Trophoblast cell (in vitro differentiated cells and primary cell): Measurements from ENCODE around the gene PSTK. TPM values are rescaled to one million over a fixed set of nuclear protein-coding genes. Genes with fewer than 3 reads are reported as not detected.

Experiments used
- DNase-seq, 2 donors: peaks; one replicate each; pipeline ENCODE4 v3.0.0-alpha.2; 2016
- H2AFZ ChIP-seq: 2 replicates; pipeline ENCODE4 v1.6.1; 2013; ENCODE audit warnings: low read length, moderate library complexity, mild to moderate bottlenecking; ENCODE audit not compliant: insufficient read depth, poor library complexity
- H2AK5ac ChIP-seq: 2 replicates; pipeline ENCODE4 v1.6.1; 2013; ENCODE audit warnings: mild to moderate bottlenecking, low read length
- H2BK120ac ChIP-seq: 2 replicates; pipeline ENCODE4 v1.6.1; 2013; ENCODE audit warnings: low read length, mild to moderate bottlenecking, moderate library complexity; ENCODE audit not compliant: insufficient read depth, poor library complexity
- H2BK12ac ChIP-seq: 2 replicates; pipeline ENCODE4 v1.6.1; 2013; ENCODE audit warnings: mild to moderate bottlenecking, low read length, moderate library complexity
- H2BK5ac ChIP-seq: 2 replicates; pipeline ENCODE4 v1.6.1; 2013; ENCODE audit warnings: low read length, low read depth, moderate library complexity, mild to moderate bottlenecking; ENCODE audit not compliant: poor library complexity
- H3K14ac ChIP-seq: 2 replicates; pipeline ENCODE4 v1.6.1; 2013; ENCODE audit warnings: mild to moderate bottlenecking, low read length
- H3K18ac ChIP-seq: 2 replicates; pipeline ENCODE4 v1.6.1; 2013; ENCODE audit warnings: mild to moderate bottlenecking, low read length
- H3K23ac ChIP-seq: 2 replicates; pipeline ENCODE4 v1.6.1; 2013; ENCODE audit warnings: low read length
- H3K27ac ChIP-seq: 2 replicates; pipeline ENCODE4 v1.5.1; 2013; ENCODE audit warnings: low read depth, mild to moderate bottlenecking, inconsistent platforms, low read length, moderate library complexity
- H3K27me3 ChIP-seq: 2 replicates; pipeline ENCODE4 v1.6.1; 2013; ENCODE audit warnings: inconsistent platforms, mild to moderate bottlenecking, low read length, moderate library complexity; ENCODE audit not compliant: insufficient read depth
- H3K36me3 ChIP-seq, 2 experiments: 1 replicate in 1 of 2; 2 replicates in 1 of 2; pipeline ENCODE4 v1.6.1; 2013; ENCODE audit warnings: low read length in 2 of 2, mild to moderate bottlenecking in 2 of 2, moderate library complexity in 1 of 2; ENCODE audit not compliant: insufficient read depth in 2 of 2, control insufficient read depth in 1 of 2
- H3K4ac ChIP-seq: 2 replicates; pipeline ENCODE4 v1.6.1; 2013; ENCODE audit warnings: low read depth, mild to moderate bottlenecking, low read length, moderate library complexity
- H3K4me1 ChIP-seq, 2 experiments: 1 replicate in 1 of 2; 2 replicates in 1 of 2; pipeline ENCODE4 v1.6.1; 2013; ENCODE audit warnings: low read length in 2 of 2, mild to moderate bottlenecking in 2 of 2, moderate library complexity in 1 of 2; ENCODE audit not compliant: insufficient read depth in 2 of 2, control insufficient read depth in 1 of 2
- H3K4me2 ChIP-seq: 2 replicates; pipeline ENCODE4 v1.6.1; 2013; ENCODE audit warnings: inconsistent platforms, mild to moderate bottlenecking, low read length, moderate library complexity
- H3K4me3 ChIP-seq: 2 replicates; pipeline ENCODE4 v1.5.1; 2013; ENCODE audit warnings: mild to moderate bottlenecking, low read depth, low read length, inconsistent platforms
- H3K79me1 ChIP-seq: one replicate; pipeline ENCODE4 v1.6.1; 2013; ENCODE audit warnings: low read length
- H3K79me2 ChIP-seq: 2 replicates; pipeline ENCODE4 v1.6.1; 2013; ENCODE audit warnings: low read length, mild to moderate bottlenecking; ENCODE audit not compliant: control insufficient read depth, insufficient read depth, poor library complexity
- H3K9ac ChIP-seq: 2 replicates; pipeline ENCODE4 v1.6.1; 2013; ENCODE audit warnings: mild to moderate bottlenecking, low read length
- H3K9me3 ChIP-seq: 2 replicates; pipeline ENCODE4 v1.6.1; 2013; ENCODE audit warnings: low read depth, mild to moderate bottlenecking, control low read depth, inconsistent platforms, low read length; ENCODE audit not compliant: insufficient read depth
- H4K12ac ChIP-seq: 2 replicates; pipeline ENCODE4 v1.6.1; 2013; ENCODE audit warnings: low read depth, mild to moderate bottlenecking, low read length, moderate library complexity
- H4K8ac ChIP-seq: 2 replicates; pipeline ENCODE4 v1.6.1; 2013; ENCODE audit warnings: low read depth, mild to moderate bottlenecking, low read length, moderate library complexity
- H4K91ac ChIP-seq: one replicate; pipeline ENCODE4 v1.6.1; 2013; ENCODE audit warnings: low read depth, mild to moderate bottlenecking, low read length, moderate library complexity
- WGBS: extraction: QIAGEN DNeasy Blood & Tissue Kit; methylation state at CpG from one replicate; pipeline ENCODE4 v1.1.7; 2013; ENCODE audit warnings: missing lambda C conversion rate; ENCODE audit not compliant: insufficient read length, insufficient coverage; ENCODE audit errors: extremely low coverage; 5-methylcytosine and 5-hydroxymethylcytosine counted together
- polyA plus RNA-seq: library from polyadenylated mRNA; stranded (reverse); fragments of 200-250 nt; gene quantifications from 2 replicates; pipeline ENCODE4 v1.2.3, GENCODE V29; 2013

Gene PSTK, protein sequence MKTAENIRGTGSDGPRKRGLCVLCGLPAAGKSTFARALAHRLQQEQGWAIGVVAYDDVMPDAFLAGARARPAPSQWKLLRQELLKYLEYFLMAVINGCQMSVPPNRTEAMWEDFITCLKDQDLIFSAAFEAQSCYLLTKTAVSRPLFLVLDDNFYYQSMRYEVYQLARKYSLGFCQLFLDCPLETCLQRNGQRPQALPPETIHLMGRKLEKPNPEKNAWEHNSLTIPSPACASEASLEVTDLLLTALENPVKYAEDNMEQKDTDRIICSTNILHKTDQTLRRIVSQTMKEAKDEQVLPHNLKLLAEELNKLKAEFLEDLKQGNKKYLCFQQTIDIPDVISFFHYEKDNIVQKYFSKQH
- polyA plus RNA-seq: 3.0 and 3.7 TPM in 2 replicates

DNA sequence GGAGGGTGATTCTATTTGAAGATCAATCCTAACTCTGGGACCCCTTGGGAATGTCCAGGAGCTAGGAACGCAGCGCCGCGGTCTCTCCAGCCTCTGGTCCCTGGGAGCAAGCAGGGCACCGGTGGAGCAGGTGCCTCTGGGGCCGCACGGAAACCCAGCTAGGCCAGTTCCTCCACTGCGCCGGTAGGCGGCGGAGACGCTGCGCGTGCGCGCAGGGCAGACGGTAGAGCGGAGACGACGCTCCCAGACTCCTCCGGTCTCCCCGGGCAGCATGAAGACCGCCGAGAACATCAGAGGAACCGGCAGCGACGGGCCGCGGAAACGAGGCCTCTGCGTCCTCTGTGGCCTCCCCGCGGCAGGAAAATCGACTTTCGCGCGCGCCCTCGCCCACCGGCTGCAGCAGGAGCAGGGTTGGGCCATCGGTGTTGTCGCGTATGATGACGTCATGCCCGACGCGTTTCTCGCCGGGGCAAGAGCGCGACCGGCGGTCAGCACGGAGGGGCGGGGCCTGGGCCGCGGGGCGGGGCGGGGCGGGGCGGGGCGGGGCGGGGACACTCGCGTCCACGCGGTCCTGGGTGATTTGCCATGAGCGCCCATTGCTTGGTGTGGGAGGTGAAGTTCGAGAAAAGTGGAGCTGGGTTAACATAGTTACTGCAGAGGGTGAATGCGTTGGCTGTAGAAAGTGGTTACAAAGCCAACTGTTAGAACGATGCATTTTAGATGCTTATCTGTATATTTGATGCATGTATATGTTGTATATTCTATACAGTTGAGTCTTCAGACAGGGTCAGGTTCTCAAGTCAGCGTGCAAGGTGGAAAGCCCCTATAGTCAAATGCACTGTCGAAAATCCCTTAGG is at the start of gene PSTK:
TSS of gene PSTK (plus strand) at position 193 of the 857 bp plus-strand sequence. CDS start at position 272, 79 bp downstream.
- peak within 1 kb of the TSS; percentile 98 for H4K8ac ChIP-seq
- peak within 1 kb of the TSS; percentile 37 for H2BK12ac ChIP-seq
- peaks cover 2% of the 10 kb centered on the region for H3K79me2 ChIP-seq
- H3K79me1 ChIP-seq: peaks cover 3% of the 10 kb centered on the region
- no peak within 1 kb of the TSS for H2AK5ac ChIP-seq
- H3K23ac ChIP-seq: no peak within 1 kb of the TSS
- peak within 1 kb of the TSS; percentile 91 for H3K4ac ChIP-seq
- H3K14ac ChIP-seq: peak within 1 kb of the TSS; percentile 96
- no peaks in the 10 kb centered on the region for H3K36me3 ChIP-seq
- H3K4me2 ChIP-seq: peak within 1 kb of the TSS; percentile 81
- peaks cover 4% of the 10 kb centered on the region in 2 experiments for H3K4me1 ChIP-seq
- no peaks in the 10 kb centered on the region for H3K9me3 ChIP-seq
- peak; percentile 87 to 92 for DNase-seq
- H2BK120ac ChIP-seq: peak within 1 kb of the TSS; percentile 99
- H3K9ac ChIP-seq: peak within 1 kb of the TSS; percentile 95
- peak within 1 kb of the TSS; percentile 96 for H2AFZ ChIP-seq
- peak within 1 kb of the TSS; percentile 99 for H3K18ac ChIP-seq
- WGBS: no CpG with 5 or more reads among the region's 73 CpGs
- peak within 1 kb of the TSS; percentile 97 for H4K91ac ChIP-seq
- H2BK5ac ChIP-seq: peak within 1 kb of the TSS; percentile 91
- H3K4me3 ChIP-seq: peak within 1 kb of the TSS; percentile 97
- no peaks in the 10 kb centered on the region for H3K27me3 ChIP-seq
- H4K12ac ChIP-seq: peak within 1 kb of the TSS; percentile 99
- peak within 1 kb of the TSS; percentile 80 for H3K27ac ChIP-seq

DNA sequence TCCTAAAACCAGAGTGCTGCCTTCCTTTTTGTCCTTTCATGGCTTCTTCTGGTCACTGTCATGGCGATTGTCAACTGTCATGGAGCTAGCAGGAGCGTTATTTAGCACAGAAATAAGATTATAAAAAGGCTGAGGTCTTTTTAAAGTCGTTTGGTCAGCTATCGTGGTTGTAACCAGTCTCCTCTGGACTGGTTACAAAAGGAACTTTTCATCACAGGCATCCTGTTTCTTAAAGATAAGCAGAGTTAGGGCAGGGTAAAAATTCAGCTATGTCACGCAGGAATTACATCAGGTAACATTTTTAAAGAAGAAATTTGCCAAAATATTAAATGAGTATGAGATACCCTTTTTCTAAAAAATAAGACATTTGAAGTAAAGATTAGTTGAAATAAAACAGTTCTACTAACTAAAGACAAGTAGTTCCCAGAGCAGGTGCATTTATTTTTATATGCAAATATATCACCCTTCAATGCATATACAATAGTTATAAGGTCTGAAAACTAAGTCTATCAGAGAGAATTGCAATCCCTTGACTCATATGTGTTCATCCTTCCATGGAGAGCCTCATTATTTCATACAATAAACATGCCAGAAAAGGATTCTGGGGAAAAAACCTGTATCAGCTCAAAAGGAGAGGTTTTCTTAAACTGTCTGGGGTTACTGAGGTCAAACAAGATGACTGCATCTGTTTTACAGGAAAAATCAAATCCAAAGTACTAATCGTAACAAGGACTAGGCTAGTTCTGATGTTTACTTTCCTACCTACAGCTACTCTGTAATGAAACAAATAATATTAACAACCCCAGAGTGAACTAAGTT is 48.9 kb upstream of the PSTK start:
- no peaks in the 10 kb centered on the region for H3K9me3 ChIP-seq
- no peak overlapping the region for H3K23ac ChIP-seq
- WGBS: no CpG with 5 or more reads among the region's 6 CpGs
- H2AK5ac ChIP-seq: no peak overlapping the region
- no peaks in the 10 kb centered on the region for H3K36me3 ChIP-seq
- DNase-seq: no peak
- no peak overlapping the region for H3K14ac ChIP-seq
- H2BK120ac ChIP-seq: no peak overlapping the region
- H4K8ac ChIP-seq: no peak overlapping the region
- no peak overlapping the region for H2AFZ ChIP-seq
- no peak overlapping the region for H3K9ac ChIP-seq
- H3K27ac ChIP-seq: no peak overlapping the region
- no peak overlapping the region for H2BK12ac ChIP-seq
- H3K18ac ChIP-seq: no peak overlapping the region
- H4K91ac ChIP-seq: no peak overlapping the region
- no peak overlapping the region for H4K12ac ChIP-seq
- H3K4ac ChIP-seq: no peak overlapping the region
- no peaks in the 10 kb centered on the region for H3K4me1 ChIP-seq
- no peaks in the 10 kb centered on the region for H3K27me3 ChIP-seq
- no peak overlapping the region for H2BK5ac ChIP-seq
- H3K4me2 ChIP-seq: no peak overlapping the region
- no peak overlapping the region for H3K4me3 ChIP-seq
- H3K79me2 ChIP-seq: no peaks in the 10 kb centered on the region
- no peaks in the 10 kb centered on the region for H3K79me1 ChIP-seq

DNA sequence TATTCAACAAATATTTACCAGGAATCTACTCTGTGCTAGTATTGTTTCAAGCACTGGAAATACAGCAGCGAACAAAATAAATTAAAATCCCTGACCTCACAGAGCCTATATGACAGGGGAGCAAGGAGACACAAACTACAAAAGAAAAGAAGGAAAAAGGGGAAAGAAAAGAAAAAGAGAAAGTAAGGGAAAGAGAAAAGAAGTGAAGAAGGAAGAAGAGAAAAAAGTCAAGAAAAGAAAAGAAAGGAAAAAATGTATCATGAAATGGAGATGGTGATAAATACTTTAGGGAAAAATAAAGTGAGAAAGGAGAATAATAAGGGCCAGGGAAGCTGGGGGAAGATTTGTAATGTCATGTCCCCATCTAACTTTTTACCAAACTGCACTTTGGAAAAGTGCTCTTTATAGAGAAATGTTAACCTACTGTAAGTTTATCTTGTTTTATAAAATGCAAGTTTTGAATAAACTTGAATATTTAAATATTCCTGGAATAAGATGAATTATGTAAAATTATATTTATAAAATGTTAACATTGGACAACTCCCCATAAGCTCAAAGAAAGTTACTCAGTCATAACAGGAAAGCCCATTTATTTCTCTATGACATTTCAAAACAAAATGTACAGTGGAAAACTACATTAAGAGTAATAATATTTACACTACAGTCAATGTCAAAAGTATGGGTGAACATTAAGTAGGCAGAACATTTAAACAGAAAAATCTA is 40.9 kb upstream of the PSTK start:
- Histone ChIP-seq H3K27ac (no peak overlapping the region), H3K23ac (no peak overlapping the region), H3K4me3 (no peak overlapping the region), H3K27me3 (no peaks in the 10 kb centered on the region), H4K8ac (no peak overlapping the region), H3K4me1 (no peaks in the 10 kb centered on the region), H2AFZ (no peak overlapping the region), H3K79me1 (no peaks in the 10 kb centered on the region), H2AK5ac (no peak overlapping the region), H3K36me3 (peaks cover 0 to 1% of the 10 kb centered on the region in 2 experiments), H2BK12ac (no peak overlapping the region), H4K12ac (no peak overlapping the region), H2BK120ac (no peak overlapping the region), H3K4me2 (no peak overlapping the region), H4K91ac (no peak overlapping the region), H3K18ac (no peak overlapping the region), H3K79me2 (no peaks in the 10 kb centered on the region), H3K9ac (no peak overlapping the region), H3K14ac (no peak overlapping the region), H3K9me3 (no peaks in the 10 kb centered on the region), H3K4ac (no peak overlapping the region), H2BK5ac (no peak overlapping the region)
- WGBS: no CpG with 5 or more reads among the region's 1 CpG
- no peak for DNase-seq
